GM08714 (cell line): ENCODE measurements around the gene CMTM7.
"Not testable (repeated sequence)": the region's sequence is repeated elsewhere in the genome, so short reads cannot be mapped to it uniquely, and the experiment has no call there.

ENCODE experiments used
- H3K4me3 ChIP-seq: fragments of 200-500 bp; sonication (Bioruptor generic); 2 replicates; pipeline ENCODE4 v1.5.1; 2014; ENCODE audit warnings: mild to moderate bottlenecking, low read length, inconsistent platforms
- ZNF274 ChIP-seq: IDR thresholded peaks from 2 replicates; pipeline ENCODE4 v1.6.1; 2012; ENCODE audit warnings: mild to moderate bottlenecking, low read depth, low read length

The CMTM7 gene

GRCh38 chr3:32460031-32460749 lies 68.5 kb downstream of the CMTM7 start:
- no peak overlapping the region; the same call in 1 of the 2 replicates for H3K4me3 ChIP-seq
- TF ChIP-seq ZNF274, result no peak

- H3K4me3 ChIP-seq, result not testable (repeated sequence)
Observed at GRCh38 chr3:32460817-32461496, 69.3 kb downstream of the CMTM7 start.

GRCh38 chr3:32462191-32462986 lies 70.7 kb downstream of the CMTM7 start:
- not testable (repeated sequence) for H3K4me3 ChIP-seq

GRCh38 chr3:32463415-32463814 lies 71.8 kb downstream of the CMTM7 start:
- H3K4me3 ChIP-seq, result not testable (repeated sequence)

GRCh38 chr3:32464726-32465125 lies 73.1 kb downstream of the CMTM7 start:
- not testable (repeated sequence) for H3K4me3 ChIP-seq

- H3K4me3 ChIP-seq, result not testable (repeated sequence)
Observed at GRCh38 chr3:32466808-32467207, 75.2 kb downstream of the CMTM7 start.

GRCh38 chr3:32467333-32468070 lies 75.8 kb downstream of the CMTM7 start:
- H3K4me3 ChIP-seq, result peak overlapping the region; percentile 4; the same call in 1 of the 2 replicates
- TF ChIP-seq ZNF274, result no peak

- no peak overlapping the region for H3K4me3 ChIP-seq
- no peak for TF ChIP-seq ZNF274
Observed at GRCh38 chr3:32469151-32469874, 77.7 kb downstream of the CMTM7 start.

- no peak for TF ChIP-seq ZNF274
- no peak overlapping the region for H3K4me3 ChIP-seq
Observed at GRCh38 chr3:32470362-32470761, 78.7 kb downstream of the CMTM7 start.

- TF ChIP-seq ZNF274, result no peak
- no peak overlapping the region for H3K4me3 ChIP-seq
Observed at GRCh38 chr3:32471246-32471645, 79.6 kb downstream of the CMTM7 start.

GRCh38 chr3:32472151-32472550 lies 80.5 kb downstream of the CMTM7 start:
- H3K4me3 ChIP-seq, result not testable (repeated sequence)

- H3K4me3 ChIP-seq, result no peak overlapping the region
- TF ChIP-seq ZNF274, result no peak
Observed at GRCh38 chr3:32474201-32474600, 82.5 kb downstream of the CMTM7 start.

- H3K4me3 ChIP-seq, result no peak overlapping the region
- no peak for TF ChIP-seq ZNF274
Observed at GRCh38 chr3:32480604-32481003, 89.0 kb downstream of the CMTM7 start.
